Measurements from ENCODE around the gene MYO18A.

GRCh38 chr17:29205047-29205446 is 24.8 kb upstream of the MYO18A start:
- TF ChIP-seq CTCF (IDR thresholded peaks at IDR 0.05): no peak
- no peak for TF ChIP-seq POLR2A (IDR thresholded peaks at IDR 0.05)
